Mesenchymal stem cell (in vitro differentiated cells and primary cell): ENCODE measurements around the gene EFHD2.

Experiments used
- DNase-seq: peaks from one replicate; pipeline ENCODE4 v3.0.0-alpha.2; 2013
- H2AFZ ChIP-seq: one replicate; pipeline ENCODE4 v1.6.1; 2013; ENCODE audit warnings: low read depth, mild to moderate bottlenecking, control low read depth, inconsistent platforms, low read length, moderate library complexity
- H2AK5ac ChIP-seq: 2 replicates; pipeline ENCODE4 v1.6.1; 2013; ENCODE audit warnings: low read length, moderate library complexity, mild to moderate bottlenecking, inconsistent platforms; ENCODE audit not compliant: severe bottlenecking
- H2BK120ac ChIP-seq: one replicate; pipeline ENCODE4 v1.6.1; 2013; ENCODE audit warnings: low read depth, mild to moderate bottlenecking, inconsistent platforms, low read length, moderate library complexity
- H2BK12ac ChIP-seq, 2 experiments: one replicate each; pipeline ENCODE4 v1.6.1; 2013; ENCODE audit warnings: inconsistent platforms in 2 of 2, low read length in 2 of 2, mild to moderate bottlenecking in 2 of 2, moderate library complexity in 2 of 2, control low read depth in 1 of 2
- H2BK15ac ChIP-seq: one replicate; pipeline ENCODE4 v1.6.1; 2013; ENCODE audit warnings: mild to moderate bottlenecking, low read depth, inconsistent platforms; ENCODE audit not compliant: poor library complexity, severe bottlenecking
- H2BK5ac ChIP-seq: 2 replicates; pipeline ENCODE4 v1.6.1; 2013; ENCODE audit warnings: low read depth, mild to moderate bottlenecking, low read length, control low read depth, inconsistent platforms; ENCODE audit not compliant: poor library complexity, severe bottlenecking
- H3K14ac ChIP-seq, 2 experiments: one replicate each; pipeline ENCODE4 v1.6.1; 2013; ENCODE audit warnings: inconsistent platforms in 2 of 2, low read length in 2 of 2, control low read depth in 1 of 2, mild to moderate bottlenecking in 1 of 2, moderate library complexity in 1 of 2
- H3K18ac ChIP-seq, 2 experiments: one replicate each; pipeline ENCODE4 v1.6.1; 2013; ENCODE audit warnings: inconsistent platforms in 2 of 2, low read length in 2 of 2, control low read depth in 1 of 2, low read depth in 1 of 2, mild to moderate bottlenecking in 1 of 2
- H3K23ac ChIP-seq, 2 experiments: one replicate each; pipeline ENCODE4 v1.6.1; 2013; ENCODE audit warnings: inconsistent platforms in 2 of 2, low read length in 2 of 2, mild to moderate bottlenecking in 2 of 2, moderate library complexity in 2 of 2, control low read depth in 1 of 2
- H3K27ac ChIP-seq: 2 replicates; pipeline ENCODE4 v1.5.1; 2013; ENCODE audit warnings: mild to moderate bottlenecking, moderate library complexity, low read length, control low read depth, inconsistent platforms; ENCODE audit not compliant: poor library complexity, severe bottlenecking
- H3K27me3 ChIP-seq, 2 experiments: 2 replicates each; pipeline versions ENCODE4 v1.6.1 to v1.7.0; 2013; ENCODE audit warnings: low read length in 2 of 2, mild to moderate bottlenecking in 2 of 2, moderate library complexity in 2 of 2, control low read depth in 1 of 2, inconsistent platforms in 1 of 2; ENCODE audit not compliant: control insufficient read depth in 1 of 2, insufficient read depth in 1 of 2
- H3K36me3 ChIP-seq, 2 experiments: 2 replicates each; pipeline versions ENCODE4 v1.6.1 to v1.7.0; 2013; ENCODE audit warnings: low read length in 2 of 2, control low read depth in 1 of 2, inconsistent platforms in 1 of 2, low read depth in 1 of 2, mild to moderate bottlenecking in 1 of 2; ENCODE audit not compliant: insufficient read depth in 2 of 2, control insufficient read depth in 1 of 2
- H3K4ac ChIP-seq, 2 experiments: one replicate each; pipeline ENCODE4 v1.6.1; 2013; ENCODE audit warnings: inconsistent platforms in 2 of 2, low read length in 2 of 2, mild to moderate bottlenecking in 2 of 2, moderate library complexity in 2 of 2, control low read depth in 1 of 2, low read depth in 1 of 2
- H3K4me1 ChIP-seq: 2 replicates; pipeline ENCODE4 v1.6.1; 2013; ENCODE audit warnings: low read depth, low read length, control low read depth; ENCODE audit not compliant: control insufficient read depth, insufficient read depth
- H3K4me2 ChIP-seq: 2 replicates; pipeline ENCODE4 v1.6.1; 2013; ENCODE audit warnings: low read length, mild to moderate bottlenecking, inconsistent platforms; ENCODE audit not compliant: poor library complexity, severe bottlenecking
- H3K4me3 ChIP-seq, 2 experiments: 2 replicates each; pipeline versions ENCODE4 v1.5.1 to v1.7.0; 2013; ENCODE audit warnings: low read length in 2 of 2, mild to moderate bottlenecking in 2 of 2, control low read depth in 1 of 2, low read depth in 1 of 2; ENCODE audit not compliant: insufficient read depth in 1 of 2
- H3K79me1 ChIP-seq: replicated peaks from 2 replicates; pipeline ENCODE4 v1.6.1; 2013; ENCODE audit warnings: mild to moderate bottlenecking, control low read depth, low read length, inconsistent platforms; ENCODE audit not compliant: poor library complexity, severe bottlenecking
- H3K9ac ChIP-seq: 2 replicates; pipeline ENCODE4 v1.7.0; 2013; ENCODE audit warnings: mild to moderate bottlenecking, low read length, moderate library complexity
- H3K9me3 ChIP-seq: 2 replicates; pipeline ENCODE4 v1.7.0; 2013; ENCODE audit warnings: mild to moderate bottlenecking, low read length; ENCODE audit not compliant: control insufficient read depth
- H4K8ac ChIP-seq: one replicate; pipeline ENCODE4 v1.6.1; 2013; ENCODE audit warnings: inconsistent platforms, mild to moderate bottlenecking, low read length, moderate library complexity
- H4K91ac ChIP-seq: one replicate; pipeline ENCODE4 v1.6.1; 2013; ENCODE audit warnings: mild to moderate bottlenecking, low read length, inconsistent platforms
- WGBS: methylation state at CpG from one replicate; pipeline ENCODE4 v1.1.7; 2013; ENCODE audit warnings: mixed read lengths; 5-methylcytosine and 5-hydroxymethylcytosine counted together

EFHD2 gene

DNA sequence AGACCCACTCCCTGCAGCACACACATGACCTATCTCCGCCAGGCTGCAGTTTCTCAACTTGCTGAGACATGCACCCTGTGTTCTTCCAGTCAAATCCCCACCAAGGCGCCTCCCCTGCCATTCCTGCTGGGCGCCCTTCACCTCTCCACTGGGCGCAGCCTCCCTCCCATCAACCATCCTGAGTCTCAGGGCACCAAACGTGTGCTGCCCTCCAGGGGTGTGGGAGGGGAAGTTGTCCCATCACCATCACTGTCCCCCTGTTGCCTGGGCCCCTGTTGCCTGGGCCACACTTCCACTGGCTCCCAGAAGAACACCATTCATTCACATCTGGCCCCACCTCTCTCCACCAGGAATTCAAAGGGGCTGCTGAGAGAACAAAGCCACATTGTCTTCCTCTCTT lies 44.9 kb upstream of the EFHD2 start:
- DNase-seq, result no peak

DNA sequence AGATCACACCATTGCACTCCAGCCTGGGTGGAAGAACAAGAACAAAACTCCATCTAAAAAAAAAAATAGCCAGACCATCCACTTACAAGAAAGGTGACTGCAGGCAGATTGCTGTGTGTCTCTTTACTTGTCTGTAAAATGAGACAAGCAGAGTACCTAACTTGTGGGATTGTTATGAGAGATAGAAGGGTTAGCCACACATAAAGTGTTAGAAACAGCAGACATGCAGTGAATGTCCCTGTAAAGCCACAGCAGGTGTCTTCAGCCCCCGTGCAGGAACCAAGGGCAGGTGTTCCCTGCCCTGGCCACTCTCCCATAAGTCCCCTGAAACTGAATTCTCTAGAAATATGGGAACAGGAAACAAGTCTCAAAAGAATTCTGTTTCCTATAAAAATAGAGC lies 40.8 kb upstream of the EFHD2 start:
- Histone ChIP-seq H4K8ac (no peak overlapping the region), H2BK15ac (no peak overlapping the region), H3K4ac (no peak overlapping the region), H2BK120ac (no peak overlapping the region), H3K18ac (no peak overlapping the region), H2AK5ac (no peak overlapping the region), H3K27me3 (peaks cover 0 to 13% of the 10 kb centered on the region in 2 experiments), H3K9me3 (no peaks in the 10 kb centered on the region), H3K14ac (no peak overlapping the region), H3K9ac (no peak overlapping the region), H3K36me3 (no peaks in the 10 kb centered on the region), H3K23ac (no peak overlapping the region), H3K79me1 (no peaks in the 10 kb centered on the region), H2AFZ (no peak overlapping the region), H2BK12ac (no peak overlapping the region), H3K4me3 (no peak overlapping the region), H4K91ac (no peak overlapping the region), H3K4me1 (peaks cover 2% of the 10 kb centered on the region), H2BK5ac (no peak overlapping the region), H3K27ac (no peak overlapping the region), H3K4me2 (no peak overlapping the region)
- 80% methylated on average over 1 of the region's 1 CpG for WGBS
- no peak for DNase-seq

More for the DNA sequence above, 44.9 kb upstream of the EFHD2 start:
- 65% methylated on average over 5 of the region's 5 CpGs for WGBS
- Histone ChIP-seq H3K27me3 (peaks cover 0 to 8% of the 10 kb centered on the region in 2 experiments), H3K9ac (no peak overlapping the region), H3K4me1 (no peaks in the 10 kb centered on the region), H2AFZ (no peak overlapping the region), H3K4me2 (no peak overlapping the region), H2BK15ac (no peak overlapping the region), H2BK120ac (no peak overlapping the region), H3K79me1 (no peaks in the 10 kb centered on the region), H3K4me3 (no peak overlapping the region), H3K23ac (no peak overlapping the region), H3K18ac (peak overlapping the region in 1 of 2 experiments; percentile 16), H3K9me3 (no peaks in the 10 kb centered on the region), H2BK5ac (no peak overlapping the region), H2AK5ac (no peak overlapping the region), H3K27ac (no peak overlapping the region), H3K4ac (no peak overlapping the region), H4K91ac (no peak overlapping the region), H3K14ac (no peak overlapping the region), H2BK12ac (no peak overlapping the region), H3K36me3 (no peaks in the 10 kb centered on the region), H4K8ac (no peak overlapping the region)

DNA sequence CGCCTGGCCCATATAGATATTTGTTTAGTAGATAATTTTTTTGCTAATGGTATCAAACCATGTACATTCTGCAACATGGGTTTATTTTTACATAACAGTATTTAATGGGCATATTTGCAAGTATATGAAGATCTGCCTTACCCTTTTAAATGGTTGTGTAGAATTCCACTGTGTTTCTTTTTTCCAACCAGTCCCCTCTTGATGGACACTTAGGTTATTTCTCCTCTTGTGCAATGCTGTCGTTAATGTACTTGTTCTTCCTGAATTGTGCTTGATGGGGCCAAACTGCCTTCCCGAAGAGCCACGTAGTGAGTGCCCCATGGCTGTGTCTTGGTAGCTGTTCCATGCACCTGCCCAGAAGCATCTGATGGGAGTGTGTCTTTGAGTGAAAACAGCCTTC lies 39.4 kb upstream of the EFHD2 start:
- no peak overlapping the region for H3K9ac ChIP-seq
- H3K27ac ChIP-seq, result no peak overlapping the region
- H3K4me1 ChIP-seq, result peaks cover 2% of the 10 kb centered on the region
- no peaks in the 10 kb centered on the region for H3K9me3 ChIP-seq
- H3K79me1 ChIP-seq, result no peaks in the 10 kb centered on the region
- no peak overlapping the region for H3K4me3 ChIP-seq
- no peak overlapping the region for H2AFZ ChIP-seq
- no peak overlapping the region for H3K4me2 ChIP-seq
- no peaks in the 10 kb centered on the region for H3K36me3 ChIP-seq
- H3K27me3 ChIP-seq, result peaks cover 0 to 13% of the 10 kb centered on the region in 2 experiments
- H3K18ac ChIP-seq, result no peak overlapping the region
- H2BK12ac ChIP-seq, result no peak overlapping the region
- no peak overlapping the region for H2BK120ac ChIP-seq
- no peak overlapping the region for H3K23ac ChIP-seq
- no peak overlapping the region for H4K8ac ChIP-seq
- no peak overlapping the region for H4K91ac ChIP-seq
- H2BK5ac ChIP-seq, result no peak overlapping the region
- WGBS, result 82% methylated on average over 3 of the region's 4 CpGs
- H3K4ac ChIP-seq, result no peak overlapping the region
- H2BK15ac ChIP-seq, result no peak overlapping the region
- DNase-seq, result no peak
- H2AK5ac ChIP-seq, result no peak overlapping the region
- H3K14ac ChIP-seq, result no peak overlapping the region

DNA sequence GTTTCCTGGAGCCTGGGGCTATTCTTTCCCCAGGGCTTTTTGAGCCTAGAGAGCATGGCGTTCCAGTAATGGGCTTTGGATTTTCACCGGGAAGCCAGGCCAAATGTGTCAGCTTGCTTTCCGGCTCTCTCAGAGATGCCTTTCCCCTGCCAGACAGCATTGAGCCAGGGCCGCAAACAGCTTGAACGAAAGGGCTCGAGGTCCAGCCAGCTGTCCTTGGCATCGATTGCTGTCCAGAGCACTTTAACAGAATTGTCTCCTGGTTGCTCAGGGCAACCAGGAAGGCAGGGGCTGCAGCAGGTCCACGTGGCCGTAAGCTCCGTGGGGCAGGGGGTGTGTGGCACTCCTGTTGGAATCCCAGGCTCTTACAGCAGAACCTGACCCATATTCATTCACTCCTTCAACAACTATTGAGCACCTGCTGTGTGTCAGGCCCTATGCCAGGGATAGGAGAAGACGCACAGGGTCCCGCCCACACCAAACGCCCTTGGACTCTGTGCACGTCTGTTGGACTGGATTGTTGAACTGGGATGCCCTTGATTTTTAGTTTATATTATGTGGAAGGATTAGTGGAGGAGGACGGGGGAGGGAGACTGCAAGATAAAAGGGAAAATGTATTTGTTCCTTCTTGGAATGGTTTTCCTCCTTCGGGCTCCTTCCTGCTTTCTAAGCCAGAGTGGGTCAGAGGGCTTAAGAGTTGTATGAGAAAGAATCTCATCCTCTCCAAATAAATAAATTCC lies 38.7 kb upstream of the EFHD2 start:
- no peak overlapping the region for H3K4me2 ChIP-seq
- no peak overlapping the region for H3K18ac ChIP-seq
- H3K4me1 ChIP-seq, result peaks cover 2% of the 10 kb centered on the region
- 83% methylated on average over 15 of the region's 16 CpGs for WGBS
- H4K91ac ChIP-seq, result no peak overlapping the region
- H3K9me3 ChIP-seq, result no peaks in the 10 kb centered on the region
- no peak overlapping the region for H3K9ac ChIP-seq
- peaks cover 0 to 13% of the 10 kb centered on the region in 2 experiments for H3K27me3 ChIP-seq
- no peak overlapping the region for H3K4ac ChIP-seq
- no peak overlapping the region for H3K23ac ChIP-seq
- H3K79me1 ChIP-seq, result no peaks in the 10 kb centered on the region
- no peak overlapping the region for H3K27ac ChIP-seq
- no peak overlapping the region for H3K14ac ChIP-seq
- H2BK5ac ChIP-seq, result no peak overlapping the region
- H2BK15ac ChIP-seq, result no peak overlapping the region
- H2BK12ac ChIP-seq, result no peak overlapping the region
- no peak overlapping the region for H2BK120ac ChIP-seq
- H4K8ac ChIP-seq, result no peak overlapping the region
- H2AFZ ChIP-seq, result no peak overlapping the region
- DNase-seq, result no peak
- no peaks in the 10 kb centered on the region for H3K36me3 ChIP-seq
- H3K4me3 ChIP-seq, result no peak overlapping the region
- no peak overlapping the region for H2AK5ac ChIP-seq
